NCI-H1417 treated with DMSO at 0.1 percent for 48 hours (cell line): ENCODE measurements around the gene FAAP20.
A peak's percentile ranks its signal among the peaks of the same experiment; 100 is the strongest.

Experiments used
- DNase-seq: peaks from one replicate; lab custom pipeline; 2025; lab: John Stamatoyannopoulos, UW

The FAAP20 gene

GRCh38 chr1:2229911-2230731, 35.5 kb upstream of the FAAP20 start:
- no peak for DNase-seq

GRCh38 chr1:2229037-2229864, 34.7 kb upstream of the FAAP20 start:
- DNase-seq = peak; percentile 8

- no peak for DNase-seq
Measured at GRCh38 chr1:2228694-2229036, 34.1 kb upstream of the FAAP20 start.

DNA sequence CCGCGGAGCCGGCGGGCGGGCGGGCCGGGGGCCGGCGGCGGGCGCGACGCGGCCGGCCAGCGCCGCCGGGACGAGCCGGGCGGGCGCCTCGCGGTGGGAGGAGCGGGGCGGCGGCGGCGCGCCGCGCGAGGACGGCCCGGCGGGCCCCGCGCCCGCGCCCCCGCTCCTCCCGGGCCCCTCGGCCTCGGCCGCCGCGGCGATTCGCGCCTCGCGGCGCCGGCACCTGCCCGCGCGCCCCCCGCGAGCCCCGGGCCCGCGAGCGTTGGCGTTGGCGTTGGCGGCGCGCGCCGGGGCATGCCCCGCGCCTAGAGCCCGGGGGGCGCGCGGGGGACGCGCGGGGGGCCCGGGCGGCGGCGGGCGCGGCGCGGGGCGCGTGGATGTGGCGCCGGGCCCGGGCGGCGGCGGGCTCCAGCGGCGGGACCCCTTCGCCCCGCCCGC, 33.6 kb upstream of the FAAP20 start, which contains the start of gene SKI:
Gene SKI, plus strand, starts transcription at position 163 of the 438 bp plus-strand sequence. CDS start 448 bp downstream, outside the sequence.
- no peak for DNase-seq

- DNase-seq = peak; percentile 62
Measured at GRCh38 chr1:2227346-2228156, 33.0 kb upstream of the FAAP20 start.

DNA sequence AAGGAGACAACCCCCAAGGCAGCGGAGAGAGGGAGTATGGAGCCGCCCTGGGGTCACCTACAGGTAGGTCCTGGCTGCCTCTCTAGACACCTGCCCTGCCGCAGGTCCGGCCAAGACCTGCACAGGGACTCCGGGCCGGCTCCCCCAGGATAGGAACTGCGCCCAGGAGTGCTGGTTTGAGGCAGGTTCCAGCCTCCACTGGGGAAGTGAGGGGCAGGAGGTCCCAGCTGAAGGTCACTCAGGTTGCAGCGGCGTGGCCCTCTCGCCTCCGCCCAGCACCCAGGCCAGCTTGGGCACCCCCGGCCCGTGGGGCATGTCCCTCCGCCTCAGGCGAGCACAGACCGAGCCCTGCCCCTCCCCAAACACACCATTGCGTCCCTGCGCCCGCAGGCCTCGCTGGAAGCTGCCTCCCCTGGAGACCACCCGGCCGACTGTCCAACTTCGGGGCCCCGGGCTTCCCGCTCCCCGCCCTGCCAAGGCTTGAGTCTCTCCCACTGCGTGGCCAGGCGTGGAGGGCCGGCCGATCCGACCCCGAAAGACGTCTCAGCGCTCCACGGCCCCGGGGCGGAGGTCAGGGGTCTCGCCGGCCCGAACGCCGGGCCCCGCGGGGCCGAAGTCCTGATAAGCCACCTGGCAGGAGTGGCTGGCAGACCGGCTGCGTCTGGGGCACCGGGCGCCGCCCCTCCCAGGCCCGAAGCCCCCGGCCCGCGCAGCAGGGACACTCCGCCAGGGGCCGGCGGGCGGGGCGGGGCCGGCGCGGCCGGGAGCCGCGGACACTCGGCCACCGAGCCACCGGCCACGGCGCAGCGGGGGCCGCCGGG, 32.2 kb upstream of the FAAP20 start:
- no peak for DNase-seq

GRCh38 chr1:2224631-2225428, 30.3 kb upstream of the FAAP20 start:
- DNase-seq = no peak

GRCh38 chr1:2224170-2224584, 29.6 kb upstream of the FAAP20 start:
- no peak for DNase-seq

DNA sequence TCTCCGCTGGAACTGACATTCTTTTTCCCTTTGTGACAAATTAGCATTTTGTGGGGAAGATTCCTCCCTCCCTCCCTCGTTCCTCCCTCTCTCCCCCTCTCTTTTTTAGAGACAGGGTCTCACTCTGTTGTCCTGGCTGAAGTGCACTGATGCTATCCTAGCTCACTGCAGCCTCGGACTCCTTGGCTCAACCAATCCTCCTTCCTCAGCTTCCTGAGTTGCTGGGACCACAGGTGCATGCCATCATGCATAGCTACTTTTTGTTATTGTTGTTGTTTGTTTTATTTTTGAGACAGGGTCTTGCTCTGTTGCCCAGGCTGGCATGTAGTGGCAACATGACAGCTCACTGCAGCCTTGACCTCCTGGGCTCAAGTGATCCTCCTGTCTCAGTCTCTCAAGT, 26.7 kb upstream of the FAAP20 start:
- DNase-seq = no peak

GRCh38 chr1:2216767-2217058, 22.1 kb upstream of the FAAP20 start:
- DNase-seq = no peak

- no peak for DNase-seq
Measured at GRCh38 chr1:2215909-2216766, 21.6 kb upstream of the FAAP20 start.

DNA sequence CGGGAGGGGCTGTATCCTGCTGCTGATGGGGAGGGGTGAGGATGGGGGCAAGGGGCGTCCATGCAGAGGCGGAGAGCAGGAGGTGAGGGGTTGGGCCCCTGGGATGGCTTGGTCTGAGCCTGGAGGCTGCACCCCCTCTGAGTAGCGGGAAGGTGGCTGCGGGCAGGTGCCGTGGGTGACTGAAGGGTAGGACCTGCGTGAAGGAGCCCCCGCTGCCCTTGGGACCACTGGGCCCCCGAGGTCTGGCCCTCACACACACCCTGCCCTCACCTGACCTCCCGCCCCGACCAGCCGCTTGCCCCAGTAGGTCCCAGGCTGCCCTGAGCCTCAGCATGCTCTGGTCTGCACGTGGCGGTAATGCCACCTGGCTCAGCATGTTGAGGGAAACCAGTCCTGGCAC, 20.8 kb upstream of the FAAP20 start:
- no peak for DNase-seq

DNA sequence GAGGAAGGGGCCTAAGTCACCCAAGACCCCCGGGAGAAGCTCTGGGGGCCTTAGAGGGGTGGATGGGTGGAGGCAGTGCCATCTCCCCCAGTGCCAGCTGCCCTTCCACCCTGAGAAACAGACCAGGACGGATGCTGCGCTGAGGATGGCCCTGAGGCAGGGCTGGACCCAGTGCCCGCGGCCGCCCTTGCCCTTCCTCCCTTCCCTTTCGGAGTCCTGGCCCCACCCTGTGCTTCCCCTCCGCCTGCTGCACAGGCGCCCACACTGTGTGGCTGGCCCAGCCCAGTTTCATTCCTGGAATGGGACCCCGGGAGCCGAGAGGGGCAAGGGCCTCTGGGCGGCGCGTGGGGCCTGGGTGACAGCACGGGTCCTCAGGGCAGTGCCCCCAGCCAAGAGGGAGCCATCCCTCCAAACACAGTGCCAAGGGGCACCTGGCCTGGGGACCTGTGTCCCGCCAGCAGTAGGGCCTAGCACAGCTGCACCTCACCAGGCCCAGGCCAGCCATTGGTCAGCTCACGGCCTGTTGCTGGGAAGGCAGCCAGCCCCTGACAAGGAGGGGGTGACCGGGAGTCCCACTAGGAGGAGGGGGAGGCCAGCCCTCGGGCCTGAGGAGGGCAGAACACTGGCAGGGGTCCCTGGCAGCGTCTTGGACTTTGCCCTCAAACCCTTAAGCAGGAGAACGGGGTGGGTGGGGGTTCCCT, 20.1 kb upstream of the FAAP20 start:
- no peak for DNase-seq

DNA sequence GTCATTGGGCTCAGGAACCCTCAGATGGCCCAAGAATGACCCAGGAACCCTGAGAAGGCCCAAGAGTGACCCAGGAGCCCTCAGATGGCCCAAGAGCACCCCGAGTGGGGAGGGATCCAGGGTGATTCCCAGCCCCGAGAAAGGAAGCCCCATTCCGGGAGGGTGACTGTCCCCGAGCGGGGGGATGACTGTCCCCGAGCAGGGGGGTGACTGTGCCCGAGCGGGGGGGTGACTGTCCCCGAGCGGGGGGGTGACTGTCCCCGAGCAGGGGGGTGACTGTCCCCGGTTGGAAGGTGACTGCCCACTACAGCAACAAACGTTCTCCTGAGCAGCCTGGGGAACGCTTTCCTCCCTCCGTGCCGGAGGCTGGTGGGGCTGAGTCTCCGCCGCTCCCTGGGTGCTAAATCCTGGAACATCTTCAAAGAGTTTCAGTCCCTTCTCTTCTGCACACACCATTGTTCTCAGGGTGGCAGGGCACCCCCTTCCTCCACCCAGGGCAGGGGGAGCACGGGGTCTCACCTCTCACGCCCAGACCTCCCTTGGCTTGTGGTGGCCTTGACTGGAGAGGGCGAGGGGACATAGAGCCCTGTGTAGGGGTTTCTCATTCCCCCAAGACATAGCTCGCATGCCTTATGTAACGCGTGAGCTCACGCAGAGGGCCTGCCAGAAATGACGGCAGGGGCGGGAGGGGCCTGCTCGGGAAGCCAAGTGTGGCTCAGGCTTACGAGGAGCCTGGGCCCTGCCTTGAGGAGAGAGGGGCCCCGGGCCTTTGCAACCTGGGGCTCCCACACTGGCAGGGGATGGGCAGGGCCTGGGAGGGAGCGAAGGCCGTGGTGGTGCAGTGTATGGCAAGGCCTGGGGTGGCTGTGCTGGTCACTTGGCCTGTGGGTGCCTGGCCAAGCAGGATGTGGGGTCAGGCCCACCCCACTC, 19.3 kb upstream of the FAAP20 start:
- no peak for DNase-seq

DNA sequence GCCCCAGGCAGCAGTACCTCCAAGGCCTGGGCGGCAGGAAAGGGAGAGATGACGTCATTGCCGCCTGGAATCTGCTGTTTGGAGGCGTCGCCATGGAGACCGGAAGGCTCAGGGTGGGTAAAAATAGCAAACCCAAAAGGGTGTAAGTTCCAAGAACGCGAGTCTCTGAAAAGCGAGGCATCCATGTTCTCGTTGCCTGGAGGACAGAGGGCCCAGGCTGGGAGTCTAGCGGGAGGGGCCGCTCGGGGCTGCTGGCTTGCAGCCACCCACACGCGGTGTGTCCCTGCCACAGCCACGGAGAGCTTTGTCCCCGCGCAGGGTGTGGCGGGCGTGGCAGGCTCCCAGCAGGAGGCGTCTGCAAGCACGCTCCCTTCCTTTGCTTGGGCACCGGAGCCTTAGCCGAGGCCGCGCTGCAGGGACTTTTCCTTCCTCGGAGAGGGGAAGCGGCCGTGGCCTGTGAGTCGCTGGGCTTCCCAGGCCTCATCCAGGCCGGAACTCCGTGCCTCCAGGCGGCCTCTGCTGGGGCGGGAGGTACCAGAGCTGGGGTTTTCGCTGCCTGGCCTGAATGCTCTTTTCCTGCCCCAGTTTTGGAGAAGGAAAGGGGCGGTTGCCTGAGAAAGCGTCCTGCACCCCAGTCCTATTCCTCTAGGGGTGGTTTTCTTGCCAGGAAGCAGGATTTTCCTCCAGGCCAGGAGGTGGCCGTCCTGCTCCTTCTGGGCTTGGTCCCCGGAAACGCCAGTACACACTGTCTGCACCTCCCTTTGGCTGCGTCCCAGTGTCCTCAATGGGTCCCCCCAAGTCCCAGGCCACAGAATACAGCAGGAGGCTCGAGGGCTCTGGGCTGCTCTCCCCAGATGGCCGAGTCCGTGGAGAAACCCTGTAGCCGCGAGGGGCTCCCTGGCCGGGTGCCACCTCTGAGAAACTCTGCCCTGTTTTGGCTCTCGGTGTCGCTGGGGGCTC, 18.2 kb upstream of the FAAP20 start:
- no peak for DNase-seq

DNA sequence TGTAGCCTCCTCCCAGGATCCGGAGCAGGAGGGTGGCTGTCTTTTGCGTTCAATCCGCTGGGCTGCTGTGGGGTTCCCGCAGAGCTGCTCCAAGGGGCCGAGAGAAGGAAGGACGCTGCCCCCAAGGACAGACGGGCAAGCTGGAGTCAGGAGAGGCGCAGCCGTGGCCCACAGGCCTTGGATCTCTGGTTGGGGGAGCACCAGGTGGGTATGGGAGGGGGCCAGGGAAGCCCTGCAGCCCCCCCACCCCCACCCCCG, 17.6 kb upstream of the FAAP20 start:
- DNase-seq = no peak

GRCh38 chr1:2210786-2211185, 16.2 kb upstream of the FAAP20 start:
- no peak for DNase-seq
